IMR-90 (cell line): ENCODE results near the gene CCDC28B. TPM values are rescaled to one million over a fixed set of nuclear protein-coding genes. Genes with fewer than 3 reads are reported as not detected.
A peak's percentile ranks its signal among the peaks of the same experiment; 100 is the strongest.

Source experiments
- ATAC-seq: fragments of 200-7000 bp; cut with Tn5 transposase; 2 replicates; pipeline ENCODE4 v1.9.1; 2020; ENCODE audit warnings: low read depth, mild to moderate bottlenecking, moderate library complexity
- BruUV-seq: library from RNA; stranded (reverse); fragments of 400-500 nt; replicated peaks from 2 replicates; lab custom pipeline; 2021; lab: Mats Ljungman, UMichigan
- CTCF ChIA-PET: fragments of 300-600 bp; formaldehyde crosslinking; extraction: SDS; loops from one replicate; lab custom pipeline; 2021; ENCODE audit warnings: antibody characterized with exemption; lab: Yijun Ruan, JAX
- POLR2A ChIA-PET: fragments of 300-600 bp; sonication (Branson Sonifier 250); formaldehyde crosslinking; loops from one replicate; lab custom pipeline; 2022; ENCODE audit warnings: antibody characterized with exemption; ENCODE audit not compliant: unreplicated experiment; lab: Charles Lee
- DNase-seq: peaks from one replicate; pipeline ENCODE4 v3.0.0; 2013
- H2AFZ ChIP-seq: replicated peaks from 2 replicates; pipeline ENCODE3; 2013; ENCODE audit warnings: low read length, mild to moderate bottlenecking; ENCODE audit not compliant: poor library complexity
- H2AK5ac ChIP-seq: 2 replicates; pipeline ENCODE4 v1.6.1; 2013; ENCODE audit warnings: low read depth, low read length, inconsistent platforms
- H2AK9ac ChIP-seq: replicated peaks from 2 replicates; pipeline ENCODE3; 2013; ENCODE audit warnings: mild to moderate bottlenecking, low read depth, low read length, moderate library complexity; ENCODE audit not compliant: poor library complexity
- H2BK120ac ChIP-seq: 2 replicates; pipeline ENCODE4 v1.6.1; 2013; ENCODE audit warnings: low read depth, low read length, inconsistent platforms
- H2BK15ac ChIP-seq: 3 replicates; pipeline ENCODE4 v1.6.1; 2013; ENCODE audit warnings: low read depth, low read length, inconsistent platforms
- H2BK20ac ChIP-seq: 2 replicates; pipeline ENCODE4 v1.6.1; 2013; ENCODE audit warnings: low read depth, mild to moderate bottlenecking, inconsistent platforms, low read length, moderate library complexity
- H2BK5ac ChIP-seq: 2 replicates; pipeline ENCODE4 v1.6.1; 2013; ENCODE audit warnings: mild to moderate bottlenecking, low read depth, low read length, inconsistent platforms; ENCODE audit not compliant: poor library complexity, severe bottlenecking
- H3K14ac ChIP-seq: replicated peaks from 2 replicates; pipeline ENCODE4 v1.6.1; 2013; ENCODE audit warnings: low read depth, low read length, inconsistent platforms
- H3K18ac ChIP-seq: 2 replicates; pipeline ENCODE4 v1.6.1; 2013; ENCODE audit warnings: low read depth, low read length, control low read depth
- H3K23ac ChIP-seq: 2 replicates; pipeline ENCODE4 v1.6.1; 2013; ENCODE audit warnings: low read depth, low read length, inconsistent platforms
- H3K27ac ChIP-seq: 2 replicates; pipeline ENCODE4 v1.5.1; 2013; ENCODE audit warnings: mild to moderate bottlenecking, control low read depth, low read length; ENCODE audit not compliant: insufficient read depth
- H3K27me3 ChIP-seq: 2 replicates; pipeline ENCODE4 v1.6.1; 2013; ENCODE audit warnings: low read length; ENCODE audit not compliant: control insufficient read depth, insufficient read depth
- H3K36me3 ChIP-seq: 2 replicates; pipeline ENCODE4 v1.6.1; 2013; ENCODE audit warnings: low read length, mixed read lengths; ENCODE audit not compliant: control insufficient read depth, insufficient read depth
- H3K4ac ChIP-seq: 2 replicates; pipeline ENCODE4 v1.6.1; 2013; ENCODE audit warnings: low read depth, low read length, inconsistent platforms
- H3K4me1 ChIP-seq: 2 replicates; pipeline ENCODE4 v1.6.1; 2013; ENCODE audit warnings: low read length, mixed read lengths; ENCODE audit not compliant: control insufficient read depth, insufficient read depth
- H3K4me2 ChIP-seq: 2 replicates; pipeline ENCODE4 v1.6.1; 2013; ENCODE audit warnings: low read depth, mild to moderate bottlenecking, control low read depth, low read length, moderate library complexity
- H3K4me3 ChIP-seq: 2 replicates; pipeline ENCODE4 v1.5.1; 2013; ENCODE audit warnings: low read depth, mild to moderate bottlenecking, control low read depth, low read length, moderate library complexity; ENCODE audit not compliant: insufficient read depth
- H3K56ac ChIP-seq: 2 replicates; pipeline ENCODE4 v1.6.1; 2013; ENCODE audit warnings: low read length, inconsistent platforms; ENCODE audit not compliant: insufficient read depth; ENCODE audit errors: extremely low read depth
- H3K79me1 ChIP-seq, 2 experiments: 2 replicates each; pipeline ENCODE4 v1.6.1; 2013; ENCODE audit warnings: low read length in 2 of 2, inconsistent platforms in 1 of 2, low read depth in 1 of 2
- H3K9ac ChIP-seq: 2 replicates; pipeline ENCODE4 v1.6.1; 2013; ENCODE audit warnings: low read depth, low read length, control low read depth
- H3K9me1 ChIP-seq: 2 replicates; pipeline ENCODE4 v1.6.1; 2013; ENCODE audit warnings: low read length, inconsistent platforms; ENCODE audit not compliant: insufficient read depth
- H3K9me3 ChIP-seq: 2 replicates; pipeline ENCODE4 v1.6.1; 2013; ENCODE audit warnings: low read length; ENCODE audit not compliant: control insufficient read depth, insufficient read depth
- H4K20me1 ChIP-seq: 2 replicates; pipeline ENCODE4 v1.6.1; 2013; ENCODE audit warnings: low read length, inconsistent platforms; ENCODE audit not compliant: insufficient read depth
- H4K5ac ChIP-seq: 2 replicates; pipeline ENCODE4 v1.6.1; 2013; ENCODE audit warnings: mild to moderate bottlenecking, low read depth, low read length, control low read depth
- H4K8ac ChIP-seq, 2 experiments: 2 replicates each; pipeline ENCODE4 v1.6.1; 2013; ENCODE audit warnings: low read depth in 2 of 2, low read length in 2 of 2, control low read depth in 1 of 2, inconsistent platforms in 1 of 2
- H4K91ac ChIP-seq: 2 replicates; pipeline ENCODE4 v1.6.1; 2013; ENCODE audit warnings: low read depth, low read length, inconsistent platforms; ENCODE audit not compliant: insufficient read depth
- BHLHE40 ChIP-seq: fragments of 150-350 bp; IDR thresholded peaks from 2 replicates; pipeline ENCODE4 v1.6.1; 2016; ENCODE audit warnings: mild to moderate bottlenecking, low read depth, low read length
- CEBPB ChIP-seq: IDR thresholded peaks from 2 replicates; pipeline ENCODE4 v1.6.1; 2012; ENCODE audit warnings: low read depth, low read length, improper control_type of control experiment
- CHD1 ChIP-seq: IDR thresholded peaks from 2 replicates; pipeline ENCODE4 v1.6.1; 2012; ENCODE audit warnings: low read depth, low read length, improper control_type of control experiment
- FOS ChIP-seq: fragments of 150-350 bp; IDR thresholded peaks from 2 replicates; pipeline ENCODE4 v1.6.1; 2016; ENCODE audit warnings: low read depth, low read length
- MAFK ChIP-seq: IDR thresholded peaks from 2 replicates; pipeline ENCODE4 v1.6.1; 2012; ENCODE audit warnings: low read depth, low read length, improper control_type of control experiment
- MAZ ChIP-seq: IDR thresholded peaks from 2 replicates; pipeline ENCODE4 v1.6.1; 2012; ENCODE audit warnings: low read depth, mild to moderate bottlenecking, low read length, improper control_type of control experiment, moderate library complexity, borderline replicate concordance
- NFE2L2 ChIP-seq: fragments of 150-350 bp; IDR thresholded peaks from 2 replicates; pipeline ENCODE4 v1.6.1; 2016; ENCODE audit warnings: low read depth, mild to moderate bottlenecking, low read length
- RAD21 ChIP-seq: IDR thresholded peaks from 2 replicates; pipeline ENCODE4 v1.6.1; 2012; ENCODE audit warnings: low read length, improper control_type of control experiment
- RCOR1 ChIP-seq: IDR thresholded peaks from 2 replicates; pipeline ENCODE4 v1.6.1; 2012; ENCODE audit warnings: mild to moderate bottlenecking, low read length, improper control_type of control experiment; ENCODE audit not compliant: insufficient replicate concordance
- SMC3 ChIP-seq: fragments of 150-350 bp; IDR thresholded peaks from 2 replicates; pipeline ENCODE4 v1.6.1; 2016; ENCODE audit warnings: low read depth, mild to moderate bottlenecking, antibody characterized with exemption, low read length, moderate library complexity
- WGBS, 2 experiments: methylation state at CpG; one replicate each; pipeline versions ENCODE4 v1.1.5 to v1.1.7; 2013; ENCODE audit warnings: missing lambda C conversion rate in 2 of 2; ENCODE audit not compliant: insufficient read length in 1 of 2; ENCODE audit errors: extremely low coverage in 2 of 2; 5-methylcytosine and 5-hydroxymethylcytosine counted together
- dilution Hi-C: fragments of 300-500 bp; cut with HindIII; formaldehyde crosslinking; loops from one replicate; pipeline ENCODE4 v1.14.3; 2018; ENCODE audit warnings: low sequenced_read_pairs; ENCODE audit not compliant: unreplicated experiment
- in situ Hi-C: fragments of 300-500 bp; cut with MboI; formaldehyde crosslinking; loops from 3 replicates; pipeline ENCODE4 v1.14.3; 2019; ENCODE audit warnings: low sequenced_read_pairs, inconsistent platforms, mixed read lengths
- intact Hi-C: fragments of 100-400 bp; cut with micrococcal nuclease; formaldehyde crosslinking; loops from 2 replicates; pipeline ENCODE4 v1.10.0; 2022
- polyA plus RNA-seq, 3 experiments: library from polyadenylated mRNA; depleted of rRNA; stranded (reverse); fragments of >200 nt; gene quantifications; 2 replicates each; pipeline ENCODE4 v1.2.3, GENCODE V29; 2012; ENCODE audit warnings: low replicate concordance in 1 of 3
- total RNA-seq: library from RNA; depleted of rRNA; stranded (reverse); fragments of >200 nt; gene quantifications from 2 replicates; pipeline ENCODE4 v1.2.3, GENCODE V29; 2012
- TF ChIP-seq, protein P1 (sequence below): fragments of 150-350 bp; IDR thresholded peaks from 2 replicates; pipeline ENCODE4 v1.6.1; 2016; ENCODE audit warnings: low read depth, mild to moderate bottlenecking, low read length, moderate library complexity, borderline replicate concordance
- TF ChIP-seq, protein P2 (sequence below): fragments of 150-350 bp; IDR thresholded peaks from 2 replicates; pipeline ENCODE4 v1.6.1; 2017; ENCODE audit warnings: mild to moderate bottlenecking, antibody characterized with exemption, low read length, low read depth
- TF ChIP-seq, protein P3 (sequence below): conservative IDR thresholded peaks from 2 replicates; pipeline ENCODE4 v1.5.1; 2012; ENCODE audit warnings: mild to moderate bottlenecking, low read depth, low read length, improper control_type of control experiment

The CCDC28B gene
- total and polyA plus RNA-seq, 2 of the 4 experiments (the other 2 are of a cell fraction), result 17.2 to 18.4 TPM

DNA sequence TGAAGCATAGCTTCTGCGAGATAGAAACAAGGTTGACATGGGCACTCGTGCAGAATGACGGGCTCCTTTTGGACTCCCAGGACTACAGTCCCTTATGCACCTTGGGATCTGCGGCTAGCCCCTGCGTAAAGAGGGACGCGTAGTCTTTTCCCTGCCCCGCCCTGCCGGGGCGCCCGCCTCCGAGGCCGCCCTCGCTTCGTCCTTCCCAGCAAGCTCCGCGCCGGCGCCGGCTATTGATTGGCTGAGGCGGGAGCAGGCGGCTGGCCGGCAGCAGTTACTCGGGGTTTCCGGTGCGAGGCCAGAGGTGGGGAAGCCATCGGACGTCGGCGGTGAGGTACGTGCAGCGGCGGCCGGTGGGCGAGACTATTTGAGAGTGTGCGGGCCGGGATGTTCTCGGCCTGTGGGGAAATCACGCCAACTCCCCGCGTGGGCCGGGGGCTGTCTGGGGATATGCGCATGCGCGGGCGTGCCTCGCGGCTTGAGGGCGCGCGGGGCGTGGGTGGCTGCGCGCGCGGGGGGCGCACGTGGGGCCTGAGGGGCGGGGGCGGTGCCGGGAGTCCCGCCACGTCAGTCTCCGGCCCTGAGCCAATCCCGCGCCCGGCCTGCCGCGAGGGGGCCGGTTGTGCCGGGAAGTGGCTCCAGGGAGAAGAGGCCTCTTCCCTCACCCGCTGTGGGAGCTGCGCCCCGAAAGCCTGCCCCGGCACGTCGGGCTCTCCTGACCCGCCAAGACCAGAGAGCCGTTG lies 20.8 kb upstream of the CCDC28B start, which contains the start of gene TXLNA:
TXLNA (plus strand) TSS at position 233 of the 743 bp plus-strand sequence. CDS start 671 bp downstream, outside the sequence.
- in situ Hi-C loops, result no loop called here
- POLR2A ChIA-PET, result interaction anchor here (0.5 to 1.0 kb wide), 4 partner anchors 35 to 72 kb away, joined by 3 to 7 read pairs (median 4); partner anchors contain the start of gene KPNA6
- intact Hi-C loops, result loop anchor here (2.0 kb wide), 2 partner anchors 71 to 107 kb away; partner anchors contain the start of genes KPNA6 and TMEM39B
- peak within 1 kb of the TSS; percentile 96 for H3K14ac ChIP-seq
- DNase-seq (peak; percentile 87), ATAC-seq (peak; percentile 87)
- peaks cover 16% of the 10 kb centered on the region for H4K20me1 ChIP-seq
- peak within 1 kb of the TSS; percentile 92 for H2AK5ac ChIP-seq
- H3K79me1 ChIP-seq, result peaks cover 11 to 46% of the 10 kb centered on the region in 2 experiments
- H4K8ac ChIP-seq, result peak within 1 kb of the TSS; percentile 95 to 97
- H4K5ac ChIP-seq, result peak within 1 kb of the TSS; percentile 96
- CTCF ChIA-PET, result no interaction called here
- dilution Hi-C loops, result no loop called here
- peak within 1 kb of the TSS; percentile 98 for H2AFZ ChIP-seq
- peak within 1 kb of the TSS; percentile 92 for H3K4ac ChIP-seq
- H3K27me3 ChIP-seq, result no peaks in the 10 kb centered on the region
- H3K4me2 ChIP-seq, result peak within 1 kb of the TSS; percentile 90
- H4K91ac ChIP-seq, result peak within 1 kb of the TSS; percentile 95
- H2BK120ac ChIP-seq, result peak within 1 kb of the TSS; percentile 86
- H3K56ac ChIP-seq, result peak within 1 kb of the TSS; percentile 97
- peak within 1 kb of the TSS; percentile 98 for H2AK9ac ChIP-seq
- H2BK15ac ChIP-seq, result peak within 1 kb of the TSS; percentile 63; the same call in 1 of the 3 replicates
- peaks cover 12% of the 10 kb centered on the region; the same call in 1 of the 2 replicates for H3K9me1 ChIP-seq
- H3K9me3 ChIP-seq, result no peaks in the 10 kb centered on the region
- H3K18ac ChIP-seq, result peak within 1 kb of the TSS; percentile 79
- H3K23ac ChIP-seq, result peak within 1 kb of the TSS; percentile 94
- H2BK5ac ChIP-seq, result peak within 1 kb of the TSS; percentile 93
- WGBS, 2 experiments, result 0% methylated on average over 23 of the region's 79 CpGs; no CpG with 5 or more reads in 1 of the 2 experiments
- H3K4me1 ChIP-seq, result peaks cover 21% of the 10 kb centered on the region
- BruUV-seq, result no TSS peak
- peak within 1 kb of the TSS; percentile 91 for H3K27ac ChIP-seq
- H3K36me3 ChIP-seq, result peaks cover 28% of the 10 kb centered on the region
- no peak within 1 kb of the TSS for H2BK20ac ChIP-seq
- peak within 1 kb of the TSS; percentile 49 for H3K4me3 ChIP-seq
- peak within 1 kb of the TSS; percentile 97 for H3K9ac ChIP-seq
- TF ChIP-seq, protein P1, sequence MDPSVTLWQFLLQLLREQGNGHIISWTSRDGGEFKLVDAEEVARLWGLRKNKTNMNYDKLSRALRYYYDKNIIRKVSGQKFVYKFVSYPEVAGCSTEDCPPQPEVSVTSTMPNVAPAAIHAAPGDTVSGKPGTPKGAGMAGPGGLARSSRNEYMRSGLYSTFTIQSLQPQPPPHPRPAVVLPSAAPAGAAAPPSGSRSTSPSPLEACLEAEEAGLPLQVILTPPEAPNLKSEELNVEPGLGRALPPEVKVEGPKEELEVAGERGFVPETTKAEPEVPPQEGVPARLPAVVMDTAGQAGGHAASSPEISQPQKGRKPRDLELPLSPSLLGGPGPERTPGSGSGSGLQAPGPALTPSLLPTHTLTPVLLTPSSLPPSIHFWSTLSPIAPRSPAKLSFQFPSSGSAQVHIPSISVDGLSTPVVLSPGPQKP, result no peak
- TF ChIP-seq NFE2L2, result no peak
- TF ChIP-seq, protein P2, sequence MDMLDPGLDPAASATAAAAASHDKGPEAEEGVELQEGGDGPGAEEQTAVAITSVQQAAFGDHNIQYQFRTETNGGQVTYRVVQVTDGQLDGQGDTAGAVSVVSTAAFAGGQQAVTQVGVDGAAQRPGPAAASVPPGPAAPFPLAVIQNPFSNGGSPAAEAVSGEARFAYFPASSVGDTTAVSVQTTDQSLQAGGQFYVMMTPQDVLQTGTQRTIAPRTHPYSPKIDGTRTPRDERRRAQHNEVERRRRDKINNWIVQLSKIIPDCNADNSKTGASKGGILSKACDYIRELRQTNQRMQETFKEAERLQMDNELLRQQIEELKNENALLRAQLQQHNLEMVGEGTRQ, result peak; percentile 82
- TF ChIP-seq MAZ, result peak; percentile 82; the same call in 1 of the 2 replicates
- TF ChIP-seq CEBPB, result no peak
- TF ChIP-seq MAFK, result no peak
- TF ChIP-seq BHLHE40, result peak; percentile 66
- TF ChIP-seq FOS, result no peak
- TF ChIP-seq SMC3, result 0 out of 2 replicates have a peak, but pooled peaks have one; percentile 13
- TF ChIP-seq CHD1, result no peak
- TF ChIP-seq RCOR1, result no peak
- TF ChIP-seq, protein P3, sequence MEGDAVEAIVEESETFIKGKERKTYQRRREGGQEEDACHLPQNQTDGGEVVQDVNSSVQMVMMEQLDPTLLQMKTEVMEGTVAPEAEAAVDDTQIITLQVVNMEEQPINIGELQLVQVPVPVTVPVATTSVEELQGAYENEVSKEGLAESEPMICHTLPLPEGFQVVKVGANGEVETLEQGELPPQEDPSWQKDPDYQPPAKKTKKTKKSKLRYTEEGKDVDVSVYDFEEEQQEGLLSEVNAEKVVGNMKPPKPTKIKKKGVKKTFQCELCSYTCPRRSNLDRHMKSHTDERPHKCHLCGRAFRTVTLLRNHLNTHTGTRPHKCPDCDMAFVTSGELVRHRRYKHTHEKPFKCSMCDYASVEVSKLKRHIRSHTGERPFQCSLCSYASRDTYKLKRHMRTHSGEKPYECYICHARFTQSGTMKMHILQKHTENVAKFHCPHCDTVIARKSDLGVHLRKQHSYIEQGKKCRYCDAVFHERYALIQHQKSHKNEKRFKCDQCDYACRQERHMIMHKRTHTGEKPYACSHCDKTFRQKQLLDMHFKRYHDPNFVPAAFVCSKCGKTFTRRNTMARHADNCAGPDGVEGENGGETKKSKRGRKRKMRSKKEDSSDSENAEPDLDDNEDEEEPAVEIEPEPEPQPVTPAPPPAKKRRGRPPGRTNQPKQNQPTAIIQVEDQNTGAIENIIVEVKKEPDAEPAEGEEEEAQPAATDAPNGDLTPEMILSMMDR, result no peak
- TF ChIP-seq RAD21, result no peak; the same call in 1 of the 2 replicates
